ENCODE data around the gene SPATA6. TPM values are rescaled to one million over a fixed set of nuclear protein-coding genes. Genes with fewer than 3 reads are reported as not detected.

Gene SPATA6
- total and polyA plus RNA-seq, 2 of the 4 experiments (the other 2 are of a cell fraction) = 1.1 to 2.0 TPM

DNA sequence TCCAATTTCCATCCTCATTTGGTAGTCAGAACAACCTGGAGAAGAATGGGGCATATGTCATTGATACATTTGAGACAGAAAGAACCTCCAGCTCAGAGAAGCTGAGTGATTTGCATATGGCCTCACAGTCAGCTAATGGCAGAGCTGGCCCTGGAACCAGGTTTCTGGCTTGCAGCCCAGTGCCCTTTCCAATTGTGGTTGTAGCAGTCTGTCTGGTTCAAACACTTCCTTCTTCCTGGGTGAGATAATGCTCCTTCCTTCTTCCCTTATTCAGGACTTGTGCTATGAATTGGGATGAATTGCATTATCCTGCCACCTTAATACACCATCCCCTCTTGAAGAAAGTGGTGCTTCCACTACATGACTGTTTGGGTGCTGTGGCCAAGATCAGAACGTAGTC, 225.3 kb downstream of the SPATA6 start:
- DNase-seq (no peak), ATAC-seq (ENCODE audit: low read depth) (no peak)
- Histone ChIP-seq H3K9ac (ENCODE audit: low read depth, low read length) (no peak overlapping the region), H4K91ac (ENCODE audit: insufficient read depth, low read depth, low read length) (no peak overlapping the region), H2BK20ac (ENCODE audit: low read depth, low read length) (no peak overlapping the region), H3K9me3 (ENCODE audit: control insufficient read depth, insufficient read depth, low read length) (0 out of 2 replicates have a peak, but pooled peaks cover 1% of the 10 kb centered on the region), H3K18ac (ENCODE audit: low read depth, low read length) (no peak overlapping the region), H3K27me3 (ENCODE audit: control insufficient read depth, insufficient read depth, low read length) (no peaks in the 10 kb centered on the region), H4K8ac (ENCODE audit: low read depth in 2 of 2, low read length in 2 of 2) (no peak overlapping the region), H3K4ac (ENCODE audit: low read depth, low read length) (no peak overlapping the region), H3K4me1 (ENCODE audit: control insufficient read depth, insufficient read depth, low read length) (no peaks in the 10 kb centered on the region), H3K4me2 (ENCODE audit: low read depth, low read length) (no peak overlapping the region), H3K36me3 (ENCODE audit: control insufficient read depth, insufficient read depth, low read length) (no peaks in the 10 kb centered on the region), H3K27ac (ENCODE audit: insufficient read depth, low read length) (no peak overlapping the region), H2AK5ac (ENCODE audit: low read depth, low read length) (no peak overlapping the region), H3K4me3 (ENCODE audit: insufficient read depth, low read depth, low read length) (no peak overlapping the region), H3K14ac (replicated peaks; ENCODE audit: low read depth, low read length) (no peak overlapping the region), H3K9me1 (ENCODE audit: insufficient read depth, low read length) (no peaks in the 10 kb centered on the region), H3K56ac (ENCODE audit: extremely low read depth, insufficient read depth, low read length) (no peak overlapping the region), H4K20me1 (ENCODE audit: insufficient read depth, low read length) (no peaks in the 10 kb centered on the region), H2AFZ (replicated peaks; ENCODE audit: low read length, poor library complexity) (no peak overlapping the region), H4K5ac (ENCODE audit: low read depth, low read length) (no peak overlapping the region), H2BK15ac (ENCODE audit: low read depth, low read length) (no peak overlapping the region), H2BK120ac (ENCODE audit: low read depth, low read length) (no peak overlapping the region), H2AK9ac (replicated peaks; ENCODE audit: low read depth, low read length, poor library complexity) (no peak overlapping the region), H3K23ac (ENCODE audit: low read depth, low read length) (no peak overlapping the region), H3K79me1 (ENCODE audit: low read depth in 1 of 2, low read length in 2 of 2) (no peaks in the 10 kb centered on the region), H2BK5ac (ENCODE audit: low read depth, low read length, poor library complexity, severe bottlenecking) (no peak overlapping the region)
- BruUV-seq (replicated peaks) = no TSS peak
- dilution Hi-C loops (cut with HindIII; ENCODE audit: low sequenced_read_pairs, unreplicated experiment) (no loop called here), intact Hi-C loops (cut with micrococcal nuclease) (no loop called here), in situ Hi-C loops (cut with MboI; ENCODE audit: low sequenced_read_pairs) (no loop called here)
- WGBS, 2 experiments (ENCODE audit: extremely low coverage in 2 of 2, insufficient read length in 1 of 2) = no CpG with 5 or more reads among the region's 1 CpG
- CTCF ChIA-PET = no interaction called here
- no peak for TF ChIP-seq RCOR1 (IDR thresholded peaks at IDR 0.05; ENCODE audit: insufficient replicate concordance, low read length)
- TF ChIP-seq RAD21 (IDR thresholded peaks at IDR 0.05; ENCODE audit: low read length) = no peak
- TF ChIP-seq RFX5 (IDR thresholded peaks at IDR 0.05; ENCODE audit: low read depth, low read length) = no peak
- TF ChIP-seq FOS (IDR thresholded peaks at IDR 0.05; ENCODE audit: low read depth, low read length) = no peak
- TF ChIP-seq SMC3 (IDR thresholded peaks at IDR 0.05; ENCODE audit: low read depth, low read length) = no peak
- TF ChIP-seq, protein P1, sequence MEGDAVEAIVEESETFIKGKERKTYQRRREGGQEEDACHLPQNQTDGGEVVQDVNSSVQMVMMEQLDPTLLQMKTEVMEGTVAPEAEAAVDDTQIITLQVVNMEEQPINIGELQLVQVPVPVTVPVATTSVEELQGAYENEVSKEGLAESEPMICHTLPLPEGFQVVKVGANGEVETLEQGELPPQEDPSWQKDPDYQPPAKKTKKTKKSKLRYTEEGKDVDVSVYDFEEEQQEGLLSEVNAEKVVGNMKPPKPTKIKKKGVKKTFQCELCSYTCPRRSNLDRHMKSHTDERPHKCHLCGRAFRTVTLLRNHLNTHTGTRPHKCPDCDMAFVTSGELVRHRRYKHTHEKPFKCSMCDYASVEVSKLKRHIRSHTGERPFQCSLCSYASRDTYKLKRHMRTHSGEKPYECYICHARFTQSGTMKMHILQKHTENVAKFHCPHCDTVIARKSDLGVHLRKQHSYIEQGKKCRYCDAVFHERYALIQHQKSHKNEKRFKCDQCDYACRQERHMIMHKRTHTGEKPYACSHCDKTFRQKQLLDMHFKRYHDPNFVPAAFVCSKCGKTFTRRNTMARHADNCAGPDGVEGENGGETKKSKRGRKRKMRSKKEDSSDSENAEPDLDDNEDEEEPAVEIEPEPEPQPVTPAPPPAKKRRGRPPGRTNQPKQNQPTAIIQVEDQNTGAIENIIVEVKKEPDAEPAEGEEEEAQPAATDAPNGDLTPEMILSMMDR (conservative IDR thresholded peaks at IDR 0.05; ENCODE audit: low read depth, low read length) = no peak
- TF ChIP-seq, protein P2, sequence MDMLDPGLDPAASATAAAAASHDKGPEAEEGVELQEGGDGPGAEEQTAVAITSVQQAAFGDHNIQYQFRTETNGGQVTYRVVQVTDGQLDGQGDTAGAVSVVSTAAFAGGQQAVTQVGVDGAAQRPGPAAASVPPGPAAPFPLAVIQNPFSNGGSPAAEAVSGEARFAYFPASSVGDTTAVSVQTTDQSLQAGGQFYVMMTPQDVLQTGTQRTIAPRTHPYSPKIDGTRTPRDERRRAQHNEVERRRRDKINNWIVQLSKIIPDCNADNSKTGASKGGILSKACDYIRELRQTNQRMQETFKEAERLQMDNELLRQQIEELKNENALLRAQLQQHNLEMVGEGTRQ (IDR thresholded peaks at IDR 0.05; ENCODE audit: low read depth, low read length) = no peak
- no peak for TF ChIP-seq MAFK (IDR thresholded peaks at IDR 0.05; ENCODE audit: low read depth, low read length)
- TF ChIP-seq POLR2A (IDR thresholded peaks at IDR 0.05; ENCODE audit: low read depth, low read length) = no peak
- no peak for TF ChIP-seq CEBPB (IDR thresholded peaks at IDR 0.05; ENCODE audit: low read depth, low read length)
- no peak for TF ChIP-seq ELK1 (IDR thresholded peaks at IDR 0.05; ENCODE audit: borderline replicate concordance, low read depth, low read length)
- TF ChIP-seq CHD1 (IDR thresholded peaks at IDR 0.05; ENCODE audit: low read depth, low read length) = no peak
- TF ChIP-seq MXI1 (IDR thresholded peaks at IDR 0.05; ENCODE audit: borderline replicate concordance, low read depth, low read length) = no peak
- no peak for TF ChIP-seq BHLHE40 (IDR thresholded peaks at IDR 0.05; ENCODE audit: low read depth, low read length)
- no peak for TF ChIP-seq MAZ (IDR thresholded peaks at IDR 0.05; ENCODE audit: borderline replicate concordance, low read depth, low read length)
- no peak for TF ChIP-seq NFE2L2 (IDR thresholded peaks at IDR 0.05; ENCODE audit: low read depth, low read length)
- POLR2A ChIA-PET (ENCODE audit: unreplicated experiment) = no interaction called here
